ENCODE data around the gene CXCR3. TPM values are rescaled to one million over a fixed set of nuclear protein-coding genes. Genes with fewer than 3 reads are reported as not detected.
A peak's percentile ranks its signal among the peaks of the same experiment; 100 is the strongest.

The CXCR3 gene
- total and polyA plus RNA-seq, 2 of the 13 experiments (the other 11 are each of a cell fraction or from before 2014, with no cell fraction given): 0.18 TPM; not detected in 1

- H3K9ac ChIP-seq (ENCODE audit: insufficient read depth, low read depth, low read length): no peak overlapping the region
- H3K79me2 ChIP-seq (ENCODE audit: insufficient read depth, low read length): no peaks in the 10 kb centered on the region
- no peaks in the 10 kb centered on the region for H3K27me3 ChIP-seq (ENCODE audit: control insufficient read depth in 1 of 2, insufficient read depth in 2 of 2, low read length in 2 of 2)
- H4K20me1 ChIP-seq (ENCODE audit: insufficient read depth, low read length): no peaks in the 10 kb centered on the region
- ATAC-seq (peak; percentile 96), FAIRE-seq (peak; percentile 82), DNase-seq (ENCODE audit: low spot score) (peak; percentile 14)
- no peak overlapping the region for H3K27ac ChIP-seq (ENCODE audit: extremely low read length, insufficient read depth, low read length)
- intact Hi-C loops (cut with micrococcal nuclease; ENCODE audit: unreplicated experiment): loop anchor here (2.0 to 5.0 kb wide), 2 partner anchors 34 to 78 kb away; no protein-coding TSS in a partner anchor
- CTCF ChIA-PET (ENCODE audit: low intra/inter-chr PET ratio, low total read pairs): interaction anchor here (1.1 kb wide), 1 partner anchor 33 kb away, joined by 3 read pairs; no protein-coding TSS in a partner anchor
- no TSS peak for BruUV-seq (replicated peaks)
- H3K36me3 ChIP-seq (replicated peaks in 1 of 2; ENCODE audit: control insufficient read depth in 1 of 2, insufficient read depth in 2 of 2, low read length in 2 of 2): no peaks in the 10 kb centered on the region
- no peak overlapping the region for H2AFZ ChIP-seq (ENCODE audit: low read length)
- in situ Hi-C loops (cut with HindIII; ENCODE audit: extremely low pct_ligation_motif_present, low pct_unique_long_range_greater_than_20kb): no loop called here
- no peaks in the 10 kb centered on the region for H3K4me1 ChIP-seq (ENCODE audit: insufficient read depth, low read length)
- POLR2A ChIA-PET: no interaction called here
- H3K9me3 ChIP-seq (ENCODE audit: low read length): no peaks in the 10 kb centered on the region
- no peak overlapping the region for H3K4me2 ChIP-seq (ENCODE audit: low read depth, low read length)
- H3K4me3 ChIP-seq (replicated peaks in 1 of 3; ENCODE audit: insufficient read depth in 1 of 3, low read depth in 2 of 3, low read length in 3 of 3): no peak overlapping the region
- 4% methylated on average over 4 of the region's 4 CpGs for WGBS (ENCODE audit: low lambda C conversion rate)
- TF ChIP-seq ZNF136 (CRISPR knock-in tag; IDR thresholded peaks at IDR 0.05; ENCODE audit: low read depth): no peak
- no peak for TF ChIP-seq PHF21A (CRISPR knock-in tag; IDR thresholded peaks at IDR 0.05)
- TF ChIP-seq TBP (CRISPR knock-in tag; IDR thresholded peaks at IDR 0.05): no peak
- TF ChIP-seq SCMH1 (CRISPR knock-in tag; IDR thresholded peaks at IDR 0.05; ENCODE audit: borderline replicate concordance): no peak
- TF ChIP-seq HDAC6 (IDR thresholded peaks at IDR 0.05; ENCODE audit: low read depth, low read length): no peak
- TF ChIP-seq NCOA1 (CRISPR knock-in tag; IDR thresholded peaks at IDR 0.05): no peak
- TF ChIP-seq SMC3 (IDR thresholded peaks at IDR 0.05; ENCODE audit: low read length): peak; percentile 32; the same call in 1 of the 2 replicates
- no peak for TF ChIP-seq ZNF704 (CRISPR knock-in tag; IDR thresholded peaks at IDR 0.05; ENCODE audit: borderline replicate concordance)
- TF ChIP-seq ZSCAN20 (CRISPR knock-in tag; IDR thresholded peaks at IDR 0.05; ENCODE audit: borderline replicate concordance): no peak
- no peak for TF ChIP-seq ZNF724P (CRISPR knock-in tag; IDR thresholded peaks at IDR 0.05; ENCODE audit: borderline replicate concordance)
- no peak for TF ChIP-seq ZNF737 (CRISPR knock-in tag; IDR thresholded peaks at IDR 0.05; ENCODE audit: borderline replicate concordance)
- TF ChIP-seq ZBTB38 (CRISPR knock-in tag; IDR thresholded peaks at IDR 0.05): no peak
- TF ChIP-seq SRSF9 (IDR thresholded peaks at IDR 0.05; ENCODE audit: borderline replicate concordance, insufficient read depth, low read depth, low read length, poor library complexity, severe bottlenecking): no peak
- TF ChIP-seq UBTF (CRISPR knock-in tag; IDR thresholded peaks at IDR 0.05): no peak
- TF ChIP-seq MXD3 (CRISPR knock-in tag; IDR thresholded peaks at IDR 0.05): no peak
- no peak for TF ChIP-seq ZNF547 (CRISPR knock-in tag; IDR thresholded peaks at IDR 0.05)
- no peak for TF ChIP-seq ZBTB34 (CRISPR knock-in tag; IDR thresholded peaks at IDR 0.05)
- no peak for TF ChIP-seq ZNF12 (CRISPR knock-in tag; IDR thresholded peaks at IDR 0.05)
- no peak for TF ChIP-seq ELF4 (CRISPR knock-in tag; IDR thresholded peaks at IDR 0.05; ENCODE audit: borderline replicate concordance)
Observed at GRCh38 chrX:71650333-71650969, 32.1 kb upstream of the CXCR3 start.

Measured in HepG2 (cell line).